ENCODE results near the gene TRIM66.

- TF ChIP-seq CTCF (IDR thresholded peaks at IDR 0.05; ENCODE audit: borderline replicate concordance, extremely low read depth, low read length, poor library complexity, severe bottlenecking) (no peak), EZH2 (IDR thresholded peaks at IDR 0.05; ENCODE audit: borderline replicate concordance, low read depth, low read length, severe bottlenecking) (no peak)
Measured at GRCh38 chr11:8730697-8731020, 48.2 kb upstream of the TRIM66 start.
